ENCODE measurements around the gene PSTPIP1. TPM values are rescaled to one million over a fixed set of nuclear protein-coding genes. Genes with fewer than 3 reads are reported as not detected.

The PSTPIP1 gene
- polyA plus RNA-seq, 1 donor (not counting 4 experiments of a cell fraction or from before 2014, with no cell fraction given), result 9.6 TPM

GRCh38 chr15:76979996-76980520 is 14.9 kb upstream of the PSTPIP1 start:
- no peak overlapping the region for H3K4me2 ChIP-seq (ENCODE audit: control insufficient read depth, extremely low read depth, insufficient read depth, low read depth, low read length)
- FAIRE-seq, result no peak
- TF ChIP-seq CTCF (optimal IDR thresholded peaks at IDR 0.05 in 1 of 3, IDR thresholded peaks at IDR 0.05 in 1 of 3, conservative IDR thresholded peaks at IDR 0.05 in 1 of 3; ENCODE audit: extremely low read depth in 1 of 3, insufficient read depth in 2 of 3, low read length in 3 of 3), result no peak
- no peak for TF ChIP-seq EZH2 (IDR thresholded peaks at IDR 0.05; ENCODE audit: low read length)
- H4K20me1 ChIP-seq (ENCODE audit: control insufficient read depth, extremely low read depth, insufficient read depth, low read length), result no peaks in the 10 kb centered on the region
- no peak overlapping the region for H3K4me3 ChIP-seq (ENCODE audit: control insufficient read depth in 2 of 3, extremely low read depth in 1 of 3, insufficient read depth in 2 of 3, low read depth in 1 of 3, low read length in 3 of 3)
- H2AFZ ChIP-seq (ENCODE audit: control insufficient read depth, low read length), result no peak overlapping the region
- dilution Hi-C loops (cut with MboI; ENCODE audit: extremely low pct_ligation_motif_present, low sequenced_read_pairs), result no loop called here
- no peaks in the 10 kb centered on the region for H3K36me3 ChIP-seq (ENCODE audit: control insufficient read depth in 2 of 2, extremely low read depth in 1 of 2, insufficient read depth in 2 of 2, low read length in 2 of 2)
- H3K79me2 ChIP-seq (ENCODE audit: control insufficient read depth, insufficient read depth, low read length), result no peaks in the 10 kb centered on the region
- no peaks in the 10 kb centered on the region for H3K27me3 ChIP-seq (ENCODE audit: control insufficient read depth, extremely low read depth, insufficient read depth, low read length)
- H3K4me1 ChIP-seq (ENCODE audit: control insufficient read depth, extremely low read depth, insufficient read depth, low read length), result no peaks in the 10 kb centered on the region
- no peaks in the 10 kb centered on the region for H3K9me1 ChIP-seq (ENCODE audit: control insufficient read depth, extremely low read depth, insufficient read depth, low read length)
- H3K9ac ChIP-seq (ENCODE audit: control insufficient read depth, extremely low read depth, insufficient read depth, low read length), result no peak overlapping the region
- no peak for DNase-seq (ENCODE audit: low read depth, low spot score)
- H3K27ac ChIP-seq (ENCODE audit: control insufficient read depth, insufficient read depth, low read length), result no peak overlapping the region
- no peaks in the 10 kb centered on the region for H3K9me3 ChIP-seq (ENCODE audit: control insufficient read depth, low read depth, low read length)

DNA sequence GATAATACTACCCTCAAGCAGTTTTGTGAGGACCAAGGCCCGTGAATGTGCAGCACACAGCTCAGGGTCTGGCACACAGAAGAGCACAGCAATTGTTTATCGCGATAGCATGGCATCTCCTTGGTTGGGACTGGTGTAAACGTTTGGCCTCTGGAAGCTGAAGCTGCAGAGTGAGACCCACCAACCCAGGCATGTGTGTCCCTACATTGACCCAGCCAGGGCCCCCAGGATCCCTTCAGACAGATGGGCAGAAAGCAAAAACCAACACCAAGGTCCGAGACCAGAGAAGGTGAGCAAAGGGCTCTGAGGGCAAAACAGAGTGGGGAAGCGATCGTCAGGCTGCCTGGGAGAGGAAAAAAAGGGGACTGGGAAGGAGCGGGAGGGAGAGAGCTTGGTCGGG is 12.6 kb upstream of the PSTPIP1 start:
- Histone ChIP-seq H3K9me3 (ENCODE audit: control insufficient read depth, low read depth, low read length) (no peaks in the 10 kb centered on the region), H3K4me2 (ENCODE audit: control insufficient read depth, extremely low read depth, insufficient read depth, low read depth, low read length) (no peak overlapping the region), H3K4me1 (ENCODE audit: control insufficient read depth, extremely low read depth, insufficient read depth, low read length) (no peaks in the 10 kb centered on the region), H2AFZ (ENCODE audit: control insufficient read depth, low read length) (no peak overlapping the region), H3K9me1 (ENCODE audit: control insufficient read depth, extremely low read depth, insufficient read depth, low read length) (no peaks in the 10 kb centered on the region), H3K36me3 (ENCODE audit: control insufficient read depth in 2 of 2, extremely low read depth in 1 of 2, insufficient read depth in 2 of 2, low read length in 2 of 2) (no peaks in the 10 kb centered on the region), H3K27me3 (ENCODE audit: control insufficient read depth, extremely low read depth, insufficient read depth, low read length) (no peaks in the 10 kb centered on the region), H3K9ac (ENCODE audit: control insufficient read depth, extremely low read depth, insufficient read depth, low read length) (no peak overlapping the region), H3K27ac (ENCODE audit: control insufficient read depth, insufficient read depth, low read length) (no peak overlapping the region), H4K20me1 (ENCODE audit: control insufficient read depth, extremely low read depth, insufficient read depth, low read length) (no peaks in the 10 kb centered on the region), H3K79me2 (ENCODE audit: control insufficient read depth, insufficient read depth, low read length) (no peaks in the 10 kb centered on the region), H3K4me3 (ENCODE audit: control insufficient read depth in 2 of 3, extremely low read depth in 1 of 3, insufficient read depth in 2 of 3, low read depth in 1 of 3, low read length in 3 of 3) (no peak overlapping the region)
- DNase-seq (ENCODE audit: low read depth, low spot score), result no peak
- dilution Hi-C loops (cut with MboI; ENCODE audit: extremely low pct_ligation_motif_present, low sequenced_read_pairs), result no loop called here
- FAIRE-seq, result no peak
- TF ChIP-seq CTCF (optimal IDR thresholded peaks at IDR 0.05 in 1 of 3, IDR thresholded peaks at IDR 0.05 in 1 of 3, conservative IDR thresholded peaks at IDR 0.05 in 1 of 3; ENCODE audit: extremely low read depth in 1 of 3, insufficient read depth in 2 of 3, low read length in 3 of 3) (no peak), EZH2 (IDR thresholded peaks at IDR 0.05; ENCODE audit: low read length) (no peak)
